Measurements from ENCODE around the gene SLAMF1.
"Not testable (repeated sequence)": the region's sequence is repeated elsewhere in the genome, so short reads cannot be mapped to it uniquely, and the experiment has no call there.

The SLAMF1 gene

DNA sequence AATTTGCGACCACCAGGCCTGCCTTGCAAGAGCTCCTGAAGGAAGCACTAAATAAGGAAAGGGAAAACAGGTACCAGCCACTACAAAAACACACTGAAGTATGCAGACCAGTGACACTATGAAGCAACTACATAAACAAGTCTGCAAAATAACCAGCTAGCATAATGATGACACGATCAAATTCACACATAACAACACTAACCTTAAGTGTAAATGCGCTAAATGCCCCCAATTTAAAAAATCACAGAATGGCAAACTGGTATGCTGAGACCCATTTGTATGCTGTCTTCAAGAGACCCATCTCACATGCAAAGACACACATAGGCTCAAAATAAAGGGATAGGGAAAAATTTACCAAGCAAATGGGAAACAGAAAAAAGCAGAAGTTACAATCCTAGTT is 87.4 kb downstream of the SLAMF1 start:
- not testable (repeated sequence) for DNase-seq

DNA sequence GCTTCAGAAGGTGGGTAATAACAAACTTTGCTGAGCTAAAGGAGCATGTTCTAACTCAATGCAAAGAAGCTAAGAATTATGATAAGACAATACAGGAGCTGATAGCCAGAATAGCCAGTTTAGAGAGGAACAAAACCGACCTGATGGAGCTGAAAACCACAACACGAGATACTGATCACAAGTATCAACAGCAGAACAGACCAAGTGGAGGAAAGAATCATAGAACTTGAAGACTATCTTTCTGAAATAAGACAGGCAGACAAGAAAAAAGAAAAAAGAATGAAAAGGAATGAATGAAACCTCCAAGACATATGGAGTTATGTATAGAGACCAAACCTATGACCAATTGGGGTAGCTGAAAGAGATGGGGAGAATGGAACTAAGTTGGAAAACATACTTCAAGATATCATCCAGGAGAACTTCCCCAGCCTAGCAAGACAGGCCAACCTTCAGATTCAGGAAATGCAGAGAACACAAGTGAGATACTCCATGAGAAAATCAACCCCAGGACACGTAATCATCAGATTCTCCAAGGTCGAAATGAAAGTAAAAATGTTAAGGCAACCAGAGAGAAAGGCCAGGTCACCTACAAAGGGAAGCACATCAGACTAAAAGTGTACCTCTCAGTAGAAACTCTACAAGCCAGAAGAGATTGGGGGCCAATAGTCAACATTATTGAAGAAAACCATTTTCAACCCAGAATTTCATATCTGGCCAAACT is 88.0 kb downstream of the SLAMF1 start:
- no peak for DNase-seq
